ENCODE results near the gene FASTKD2.
A peak's percentile ranks its signal among the peaks of the same experiment; 100 is the strongest.
"Not testable (repeated sequence)": the region's sequence is repeated elsewhere in the genome, so short reads cannot be mapped to it uniquely, and the experiment has no call there.

Gene FASTKD2

GRCh38 chr2:206790311-206790935 is 25.0 kb downstream of the FASTKD2 start:
- DNase-seq = no peak

- DNase-seq = no peak
Measured at GRCh38 chr2:206792645-206793044, 27.2 kb downstream of the FASTKD2 start.

- peak in 2 of 56 donors; percentile 2 to 4 for DNase-seq
Measured at GRCh38 chr2:206797376-206797775, 32.0 kb downstream of the FASTKD2 start.

GRCh38 chr2:206798000-206798399 is 32.6 kb downstream of the FASTKD2 start:
- no peak for DNase-seq

- DNase-seq = no peak
Measured at GRCh38 chr2:206799083-206799482, 33.7 kb downstream of the FASTKD2 start.

GRCh38 chr2:206800506-206801417 is 35.4 kb downstream of the FASTKD2 start:
- peak in 51 of 56 donors; percentile 3 to 77 (median 51) for DNase-seq

GRCh38 chr2:206801418-206802189 is 36.2 kb downstream of the FASTKD2 start:
- no peak for DNase-seq

- DNase-seq = no peak
Measured at GRCh38 chr2:206802654-206803514, 37.5 kb downstream of the FASTKD2 start.

- no peak for DNase-seq
Measured at GRCh38 chr2:206804326-206804725, 38.9 kb downstream of the FASTKD2 start.

GRCh38 chr2:206805887-206806607 is 40.6 kb downstream of the FASTKD2 start:
- no peak for DNase-seq

GRCh38 chr2:206807624-206808023 is 42.2 kb downstream of the FASTKD2 start:
- DNase-seq = not testable (repeated sequence)

- not testable (repeated sequence) for DNase-seq
Measured at GRCh38 chr2:206812471-206812870, 47.1 kb downstream of the FASTKD2 start.

- DNase-seq = no peak
Measured at GRCh38 chr2:206814498-206814897, 49.1 kb downstream of the FASTKD2 start.

GRCh38 chr2:206820807-206821206 is 55.4 kb downstream of the FASTKD2 start:
- DNase-seq = no peak

- no peak for DNase-seq
Measured at GRCh38 chr2:206823178-206823577, 57.8 kb downstream of the FASTKD2 start.

- no peak for DNase-seq
Measured at GRCh38 chr2:206824087-206824618, 58.7 kb downstream of the FASTKD2 start.

- no peak for DNase-seq
Measured at GRCh38 chr2:206824993-206825392, 59.6 kb downstream of the FASTKD2 start.

GRCh38 chr2:206831442-206831995 is 66.1 kb downstream of the FASTKD2 start:
- no peak for DNase-seq

GRCh38 chr2:206832873-206833272 is 67.5 kb downstream of the FASTKD2 start:
- DNase-seq = no peak

GRCh38 chr2:206833291-206833690 is 67.9 kb downstream of the FASTKD2 start:
- no peak for DNase-seq

Data from nucleus accumbens (tissue), 56 donors.